HG03025 (cell line): Measurements from ENCODE around the gene NEURL1.

Experiments
- ATAC-seq: cut with Tn5 transposase; IDR thresholded peaks from one replicate; pipeline ENCODE4 v1.9.1; 2021; ENCODE audit warnings: mild to moderate bottlenecking, moderate library complexity; ENCODE audit not compliant: unreplicated experiment, low FRiP score

NEURL1 gene

DNA sequence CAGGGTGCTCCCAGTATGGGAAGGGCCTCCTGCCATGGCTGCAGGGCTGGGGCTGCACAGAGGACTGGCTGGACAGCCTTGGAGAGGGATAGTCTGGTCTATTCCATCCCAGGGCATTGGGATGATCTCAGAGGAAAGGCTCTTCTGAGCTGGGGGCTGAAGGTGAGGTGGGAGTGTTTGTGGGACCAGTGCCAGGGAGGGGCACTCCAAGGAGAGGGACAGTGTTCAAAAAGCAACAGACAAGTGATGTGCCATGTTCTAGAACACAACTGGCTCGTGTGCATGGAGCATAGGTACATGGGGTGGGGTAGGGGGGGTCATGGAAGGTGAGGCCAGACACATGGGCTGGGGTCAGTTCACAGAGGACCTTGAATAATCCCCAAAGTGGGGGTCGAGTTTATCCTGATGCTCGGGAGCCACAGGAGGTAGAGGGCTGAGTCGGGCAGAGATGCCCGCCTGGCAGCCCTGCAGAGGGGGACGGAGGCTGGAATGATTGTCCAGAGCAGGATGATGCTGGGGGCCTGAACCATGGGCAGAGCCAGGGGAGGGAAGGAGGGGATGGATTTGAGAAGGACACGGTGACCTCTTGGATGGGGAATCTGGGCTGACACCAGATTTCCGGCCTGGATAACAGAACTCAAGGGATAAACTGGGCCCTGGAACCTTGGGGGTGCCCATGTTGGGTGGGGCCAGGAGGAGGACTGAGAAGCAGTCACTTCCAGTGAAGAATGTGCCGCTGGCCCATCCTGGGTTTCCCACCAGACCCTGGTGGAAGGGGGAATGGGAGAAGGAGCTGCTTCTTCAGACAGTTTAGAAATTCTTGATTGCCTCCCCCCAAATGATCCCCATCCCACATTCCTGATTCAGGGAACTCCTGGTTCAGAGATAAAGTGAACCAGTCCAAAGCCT is 50.4 kb downstream of the NEURL1 start:
- no peak for ATAC-seq

DNA sequence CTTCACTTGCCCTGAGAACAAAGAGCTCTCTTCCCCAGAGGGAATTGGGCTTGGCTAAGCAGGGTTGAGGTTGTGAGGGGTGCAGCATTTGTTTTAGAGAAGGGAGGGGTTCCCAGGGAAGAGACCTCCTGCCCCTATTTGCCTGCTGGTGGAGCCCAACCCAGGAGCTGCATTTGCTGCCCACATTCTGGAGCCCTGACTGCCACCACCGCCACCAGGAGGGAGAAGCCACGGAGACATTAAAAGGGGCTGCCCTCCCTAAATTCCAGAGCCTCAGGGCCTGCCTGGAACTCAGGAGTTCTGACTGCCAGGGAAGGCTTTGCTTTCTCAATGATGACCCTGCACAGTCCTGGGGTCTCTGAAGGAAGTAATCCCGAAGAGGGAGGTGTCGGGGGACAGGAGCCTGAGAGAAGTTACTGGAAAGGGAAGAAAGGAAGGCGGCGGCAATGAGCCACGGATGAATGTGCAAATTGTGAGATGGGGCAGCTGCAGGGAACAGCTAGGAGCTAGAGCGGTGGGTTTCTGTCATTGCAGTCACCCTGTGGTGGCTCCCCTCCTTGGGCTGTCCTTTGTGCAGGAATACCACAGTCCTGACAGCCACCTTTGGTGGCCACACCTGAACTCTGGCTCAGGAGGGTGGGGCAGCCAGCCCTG is 51.3 kb downstream of the NEURL1 start:
- ATAC-seq = no peak

DNA sequence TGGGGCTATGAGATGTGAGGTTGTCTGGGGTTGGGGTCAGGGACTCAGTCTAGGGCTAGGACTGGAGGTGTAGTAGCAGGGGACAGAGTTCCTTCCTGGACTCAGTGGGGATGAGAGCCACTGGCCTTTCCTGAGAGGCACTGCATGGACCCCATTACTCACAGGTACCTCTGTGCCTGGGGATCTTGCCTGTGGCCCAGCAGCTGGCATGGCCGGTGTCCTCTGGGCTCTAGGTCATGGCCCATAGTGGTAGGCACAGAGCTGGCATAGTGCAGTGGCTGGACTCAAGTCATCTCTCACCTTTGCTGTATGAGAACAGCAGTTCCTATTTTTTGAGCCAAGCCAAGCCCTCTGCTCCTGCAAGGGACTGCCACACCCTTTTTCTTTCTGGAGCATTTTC is 51.9 kb downstream of the NEURL1 start:
- no peak for ATAC-seq

DNA sequence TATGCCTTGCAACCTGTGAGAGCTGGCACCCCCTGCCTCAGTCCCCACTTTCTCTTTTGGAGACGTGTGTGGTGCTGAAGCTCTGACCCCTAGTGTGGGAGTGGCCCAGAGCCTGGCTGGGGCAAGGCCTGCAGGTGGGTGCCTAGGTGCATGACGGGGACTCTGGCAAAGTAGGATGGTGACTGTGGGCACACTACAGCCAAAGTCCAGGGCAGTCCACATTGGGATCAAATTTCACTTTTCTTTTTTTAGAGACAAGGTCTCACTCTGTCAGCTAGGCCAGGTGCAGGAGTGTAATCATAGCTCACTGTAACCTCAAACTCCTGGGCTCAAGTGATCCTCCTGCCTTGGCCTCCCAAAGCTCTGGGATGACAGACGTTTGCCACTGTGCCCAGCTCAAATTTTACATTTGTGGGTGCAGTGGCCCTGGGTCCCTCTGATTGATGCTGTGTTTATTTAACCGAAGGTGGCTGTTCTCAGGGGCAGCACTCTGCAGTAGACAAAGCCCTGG is 52.3 kb downstream of the NEURL1 start:
- ATAC-seq = no peak

DNA sequence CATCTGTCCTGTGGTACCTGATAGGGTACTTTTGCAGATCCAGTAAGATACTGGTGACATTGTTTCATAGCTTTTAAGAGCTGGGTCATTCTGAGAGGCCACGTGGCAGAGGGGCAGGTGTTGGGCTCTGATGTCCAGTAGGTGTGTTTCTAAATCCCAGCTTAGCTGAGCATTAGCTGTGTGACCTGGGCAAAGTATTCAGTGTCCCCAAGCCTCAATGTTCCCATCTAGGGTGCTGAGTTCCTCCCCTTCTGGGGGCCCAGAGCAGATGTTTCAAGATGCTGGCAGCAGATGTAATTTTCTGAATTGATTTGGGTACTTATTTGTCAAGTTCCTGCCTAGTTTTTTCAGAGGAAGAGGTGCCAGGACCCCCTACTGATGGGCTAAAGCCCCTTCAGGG is 52.9 kb downstream of the NEURL1 start:
- no peak for ATAC-seq

DNA sequence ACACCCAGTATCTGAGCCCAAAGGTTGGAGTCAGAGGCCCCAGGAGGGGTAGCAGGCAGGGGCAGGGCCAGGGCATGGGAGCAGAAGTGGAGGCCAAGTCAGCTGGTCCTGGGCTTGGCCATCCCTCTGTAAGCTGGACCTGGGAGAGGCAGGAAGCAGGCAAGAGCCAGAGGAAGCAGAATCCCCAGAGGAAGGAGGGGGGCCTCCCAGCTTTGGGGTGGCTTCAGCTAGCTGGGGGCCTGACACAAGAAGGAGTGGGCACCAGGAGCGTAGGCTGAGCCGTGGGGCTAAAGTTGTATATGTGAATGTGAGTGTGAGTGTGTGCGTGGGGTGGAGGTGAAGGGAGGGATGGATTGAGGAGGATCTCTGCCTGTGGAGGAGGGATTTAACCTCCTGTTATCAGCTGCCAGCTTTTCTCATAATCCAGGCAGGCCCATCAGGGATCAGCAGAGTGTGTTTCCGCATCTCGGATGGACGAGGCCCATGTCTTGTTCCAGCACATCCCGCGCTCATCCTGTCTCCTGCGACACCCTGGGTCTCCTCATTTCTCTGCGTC is 54.0 kb downstream of the NEURL1 start:
- no peak for ATAC-seq

DNA sequence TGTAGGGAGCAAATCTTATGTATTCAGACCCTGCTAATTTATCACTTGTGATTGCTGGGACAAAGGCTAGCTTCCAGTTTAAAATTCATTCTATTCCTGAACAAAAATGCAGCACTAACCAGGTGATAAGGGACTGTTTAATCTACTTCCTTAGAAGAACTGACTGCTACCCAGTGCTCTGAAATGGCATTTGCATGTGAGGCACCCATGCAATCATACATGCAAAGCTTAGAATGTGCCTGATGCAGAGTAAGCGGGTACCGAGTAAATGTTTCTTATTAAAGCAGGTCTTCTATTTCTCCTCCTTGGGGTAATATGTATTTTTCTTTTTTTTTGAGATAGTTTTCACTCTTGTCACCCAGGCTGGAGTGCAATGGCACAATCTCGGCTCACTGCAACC is 54.5 kb downstream of the NEURL1 start:
- ATAC-seq = no peak

DNA sequence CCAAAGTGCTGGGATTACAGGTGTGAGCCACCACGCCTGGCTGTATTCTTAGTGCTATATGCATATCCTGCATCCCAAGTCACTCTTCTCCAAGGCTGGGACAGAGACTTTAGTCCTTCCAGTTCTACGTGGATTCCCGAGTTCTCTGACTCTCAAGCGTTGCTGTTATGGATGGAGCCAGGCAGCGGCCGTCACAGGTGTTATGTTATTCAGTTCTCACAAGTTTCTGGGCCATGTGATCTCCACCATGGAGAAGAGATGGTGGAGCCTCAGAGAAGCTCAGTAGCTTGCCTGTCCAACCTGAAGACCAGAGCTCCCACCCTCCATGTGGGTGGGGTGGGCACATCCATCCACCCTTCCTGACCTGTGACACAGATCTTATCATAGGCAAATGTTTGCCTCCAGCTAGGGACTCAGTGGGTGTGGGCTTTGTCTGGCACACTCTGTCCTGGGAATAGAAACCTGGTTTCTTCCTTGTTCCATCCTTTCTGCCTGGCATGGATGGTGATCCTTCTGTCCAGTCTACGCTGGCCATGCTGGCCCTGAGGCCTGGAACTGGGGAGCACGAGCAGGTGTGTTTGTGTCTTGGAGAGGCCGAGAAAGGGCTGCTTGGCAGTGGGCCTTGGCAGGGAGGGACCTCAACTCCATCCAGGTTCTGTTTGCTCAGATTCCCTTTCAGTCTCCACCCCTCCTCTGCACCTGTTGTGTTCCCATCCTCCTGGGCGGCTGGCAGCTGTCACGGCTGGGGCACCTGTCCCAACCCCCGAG is 55.3 kb downstream of the NEURL1 start:
- ATAC-seq = no peak

DNA sequence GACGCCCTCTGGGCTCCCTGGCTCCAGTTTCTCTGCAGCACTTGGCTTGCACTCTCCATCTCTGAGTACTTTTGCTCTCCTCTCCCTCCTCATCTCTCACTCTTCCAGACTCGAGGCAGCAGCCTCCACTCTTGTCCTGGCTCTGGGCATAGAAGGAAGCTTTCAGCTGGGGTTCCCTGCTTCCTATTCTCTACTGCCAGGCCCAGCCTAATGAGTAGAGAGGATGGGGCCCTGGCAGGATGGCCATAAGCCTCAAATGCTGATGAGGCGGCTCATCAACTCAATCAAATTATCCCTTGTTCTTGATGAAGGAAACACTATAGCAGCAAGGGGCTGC is 55.8 kb downstream of the NEURL1 start:
- ATAC-seq = no peak

DNA sequence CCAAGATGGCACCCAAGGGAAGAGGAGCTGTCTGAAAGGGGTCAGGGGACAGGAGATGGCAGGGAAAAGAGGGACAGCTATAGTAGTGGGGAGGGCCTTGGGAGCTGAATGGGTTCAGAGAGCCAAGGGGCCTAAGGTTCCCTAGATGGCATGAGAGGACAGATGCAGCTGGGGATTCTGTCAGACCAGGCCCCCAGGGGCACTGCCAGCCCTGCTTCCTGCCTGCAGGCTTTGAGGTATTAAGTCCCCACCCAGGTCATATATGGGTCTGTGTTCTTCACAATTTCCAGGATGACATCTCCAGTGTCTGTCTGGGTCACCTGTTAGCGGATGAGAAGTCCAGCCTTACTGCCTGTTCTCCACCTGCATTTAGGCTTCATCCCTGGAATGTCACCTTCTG is 56.7 kb downstream of the NEURL1 start:
- no peak for ATAC-seq

DNA sequence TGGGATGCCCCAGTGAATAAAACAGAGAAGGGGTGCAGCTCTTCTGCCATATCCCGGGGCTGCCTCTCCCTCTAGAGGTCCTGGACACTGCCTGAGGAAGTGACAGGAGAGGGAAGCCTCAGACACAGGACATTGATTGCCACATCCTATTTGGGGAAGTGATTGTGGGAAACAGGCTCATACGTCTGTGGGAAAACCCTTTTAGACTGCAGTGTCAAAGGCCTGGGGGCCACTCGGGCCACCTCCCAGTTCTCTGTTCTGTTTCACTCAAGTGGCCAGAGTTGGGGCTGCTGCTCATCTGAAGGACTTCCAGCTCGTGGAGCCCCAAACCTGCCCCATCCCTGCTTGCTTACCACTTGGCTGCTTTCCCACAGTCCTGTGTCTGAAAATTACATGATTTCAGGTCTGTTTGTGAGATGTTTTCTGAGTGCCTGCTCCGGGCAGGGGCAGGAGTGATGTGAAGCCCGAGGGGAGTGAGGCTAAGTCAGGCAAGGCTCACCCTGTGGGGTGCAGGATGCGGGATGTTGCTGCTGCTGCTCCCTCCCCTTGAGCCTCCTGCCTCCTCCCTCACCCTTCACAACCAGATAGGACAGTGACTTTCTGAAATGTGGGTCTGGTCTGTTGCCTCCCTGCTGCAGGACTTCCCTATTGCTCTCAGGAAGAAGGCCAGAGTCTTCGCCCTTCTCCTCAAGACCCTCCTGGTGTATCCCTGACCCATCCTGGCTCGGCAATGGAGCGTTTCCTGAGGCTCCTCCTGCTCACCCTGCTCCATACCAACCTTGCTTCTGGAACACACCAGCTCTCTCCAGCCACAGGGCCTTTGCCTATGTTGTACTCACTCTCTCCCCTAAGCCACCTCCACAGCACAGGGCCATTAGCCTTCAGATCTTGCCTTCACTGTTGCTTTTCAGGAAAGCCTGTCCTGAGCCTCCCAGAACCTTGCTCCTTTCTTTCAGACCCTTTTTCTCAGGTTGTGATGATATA is 58.4 kb downstream of the NEURL1 start:
- ATAC-seq = no peak

DNA sequence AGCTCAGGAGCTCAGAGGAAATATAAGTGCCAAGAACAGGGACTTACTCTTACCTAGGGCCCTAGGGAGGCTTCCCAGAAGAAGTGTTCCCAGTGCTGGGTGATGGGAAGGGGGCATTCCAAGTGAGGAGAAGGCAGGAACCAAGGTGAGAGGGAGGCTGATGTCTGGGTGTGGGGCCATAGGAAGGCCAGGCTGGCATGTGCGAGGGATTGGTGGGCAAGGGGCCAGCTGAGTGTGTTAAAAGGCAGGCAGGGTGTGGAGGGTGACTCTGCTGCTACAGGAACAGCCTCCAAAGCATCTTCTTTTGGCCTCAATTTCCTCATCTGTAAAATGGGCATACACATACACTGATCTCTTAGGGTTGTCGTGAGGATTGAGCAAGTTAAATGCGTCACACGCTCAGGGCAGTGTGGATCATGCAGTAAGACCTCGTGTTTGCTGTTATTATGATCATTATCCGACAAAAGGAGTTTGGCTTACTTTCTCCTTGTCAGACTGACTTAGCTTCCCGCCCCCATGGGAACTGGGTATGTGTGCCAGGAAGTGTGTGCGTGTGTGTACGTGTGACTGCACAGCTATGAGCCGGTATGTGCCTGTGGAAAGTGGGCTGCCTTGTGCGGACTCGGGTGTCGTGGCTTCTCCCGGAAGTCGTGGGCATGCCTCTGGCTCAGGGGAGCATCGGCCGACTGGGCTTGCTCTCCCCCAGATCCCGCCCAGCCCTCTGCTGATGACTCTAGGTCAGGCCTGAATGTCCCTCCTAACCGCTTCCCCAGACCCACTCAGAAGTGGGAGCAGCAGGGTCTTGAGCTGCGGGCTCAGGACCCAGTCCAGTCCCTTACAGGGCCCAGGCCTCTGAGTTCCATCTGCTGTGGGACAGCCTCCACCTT is 59.6 kb downstream of the NEURL1 start:
- no peak for ATAC-seq

DNA sequence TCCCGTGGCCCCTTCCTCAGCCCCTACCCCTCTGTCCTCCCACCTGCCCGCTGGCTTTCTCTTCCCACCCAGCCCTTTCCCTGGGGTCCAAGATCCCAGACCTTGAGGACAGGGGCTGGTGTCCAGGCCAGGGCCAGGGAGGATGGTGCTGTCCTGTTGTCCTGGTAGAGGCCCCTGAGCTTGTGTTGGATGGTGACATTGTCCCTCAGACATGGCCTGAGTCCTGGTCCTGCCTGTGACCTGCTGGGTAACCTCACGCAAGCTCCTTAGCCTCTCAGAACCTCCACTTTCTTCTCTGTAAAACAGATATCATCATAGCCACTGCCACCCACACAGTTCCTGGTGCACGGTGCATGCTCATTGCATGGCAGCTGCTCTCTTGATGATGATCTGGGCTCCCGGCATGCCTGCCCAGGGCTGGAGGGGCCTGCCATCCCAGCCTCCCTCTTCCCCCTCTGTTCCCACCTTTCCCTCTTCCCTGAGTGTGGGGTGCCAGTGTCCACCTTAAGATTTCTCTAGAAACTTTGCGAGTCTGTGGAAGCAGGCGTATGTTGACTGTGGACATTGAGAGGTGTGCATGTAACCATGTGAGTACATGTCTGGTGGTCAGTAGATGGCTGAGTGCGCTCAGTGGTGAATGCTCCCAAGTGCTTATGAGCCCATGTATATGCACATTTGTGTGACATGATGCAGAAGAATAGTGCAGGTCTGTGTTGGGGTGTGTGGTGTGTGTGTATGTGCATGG is 60.4 kb downstream of the NEURL1 start:
- no peak for ATAC-seq

DNA sequence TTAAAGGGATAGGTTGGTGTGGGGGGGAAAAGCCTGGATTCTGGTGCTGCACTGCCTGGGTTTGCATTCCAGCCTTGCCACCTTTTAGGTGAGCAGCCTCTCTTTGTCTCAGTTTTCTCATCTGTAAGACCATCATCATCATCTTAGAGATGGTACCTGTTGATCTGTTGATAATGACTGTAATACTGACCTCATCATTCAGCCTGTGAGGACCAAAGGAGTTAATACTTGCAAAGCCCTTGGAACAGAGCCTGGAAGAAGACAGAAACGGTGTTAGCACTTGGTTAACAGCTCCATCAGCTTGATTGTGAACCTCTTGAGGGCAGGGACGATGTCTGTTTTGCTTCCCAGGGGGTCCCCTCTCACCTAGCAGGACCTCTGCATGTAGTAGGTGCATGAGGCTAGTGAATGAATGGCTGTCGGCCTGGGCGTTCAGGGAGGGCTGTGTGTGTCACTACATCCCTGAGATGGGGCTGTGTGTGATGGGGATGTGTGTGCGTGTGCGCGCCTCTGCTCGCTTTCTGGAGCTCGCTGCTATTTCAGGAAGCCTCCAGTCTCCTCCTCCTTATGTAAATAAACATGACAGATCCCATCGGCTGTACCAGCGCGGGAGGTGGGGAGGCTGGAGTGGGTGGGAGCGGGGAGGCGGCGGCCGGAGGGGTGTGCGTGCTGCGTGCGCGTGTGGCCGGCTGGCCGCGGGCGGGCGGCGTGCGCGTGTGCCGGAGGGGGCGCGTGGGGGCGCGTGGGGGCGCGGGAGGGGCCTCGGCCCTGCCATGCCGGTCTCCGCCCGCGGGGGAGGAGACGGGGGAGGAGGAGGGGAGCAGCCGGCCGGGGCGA is 61.2 kb downstream of the NEURL1 start:
- ATAC-seq = no peak

DNA sequence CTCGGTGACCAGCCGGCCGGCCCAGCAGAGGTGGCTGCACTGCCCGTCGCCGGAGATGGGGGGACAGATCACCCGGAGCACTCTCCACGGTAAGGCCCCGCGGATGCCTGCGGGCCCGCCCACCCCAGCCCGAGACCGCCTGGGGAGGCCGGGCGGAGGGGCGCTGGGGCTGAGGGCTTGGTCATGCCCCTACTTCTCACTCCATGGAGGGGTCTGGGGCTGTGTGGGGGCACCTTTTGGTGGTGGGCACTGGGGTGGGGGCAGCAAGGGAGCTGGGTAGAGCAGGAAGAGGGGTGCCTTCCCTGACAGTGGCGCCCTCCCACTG is 61.8 kb downstream of the NEURL1 start:
- ATAC-seq = no peak

DNA sequence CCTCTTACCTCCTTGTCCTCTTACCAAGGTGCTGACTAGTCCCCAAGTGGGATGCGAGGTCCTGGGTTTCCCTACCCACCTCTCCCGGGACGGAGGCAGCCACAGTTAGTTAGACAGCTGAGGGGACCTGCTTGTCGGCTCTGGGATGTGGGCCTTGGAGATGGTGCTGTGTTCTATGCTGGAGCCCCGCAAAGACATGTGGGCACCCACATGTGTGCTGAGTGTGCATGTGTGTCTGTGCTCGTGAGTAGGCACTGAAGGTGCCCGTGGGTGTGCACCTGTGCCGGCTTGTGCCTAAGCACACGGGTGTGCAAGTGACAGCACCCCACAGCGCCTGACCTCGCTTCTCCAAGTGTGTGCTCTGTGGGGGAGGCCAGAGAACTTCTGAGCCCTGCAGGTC is 62.2 kb downstream of the NEURL1 start:
- ATAC-seq = no peak

DNA sequence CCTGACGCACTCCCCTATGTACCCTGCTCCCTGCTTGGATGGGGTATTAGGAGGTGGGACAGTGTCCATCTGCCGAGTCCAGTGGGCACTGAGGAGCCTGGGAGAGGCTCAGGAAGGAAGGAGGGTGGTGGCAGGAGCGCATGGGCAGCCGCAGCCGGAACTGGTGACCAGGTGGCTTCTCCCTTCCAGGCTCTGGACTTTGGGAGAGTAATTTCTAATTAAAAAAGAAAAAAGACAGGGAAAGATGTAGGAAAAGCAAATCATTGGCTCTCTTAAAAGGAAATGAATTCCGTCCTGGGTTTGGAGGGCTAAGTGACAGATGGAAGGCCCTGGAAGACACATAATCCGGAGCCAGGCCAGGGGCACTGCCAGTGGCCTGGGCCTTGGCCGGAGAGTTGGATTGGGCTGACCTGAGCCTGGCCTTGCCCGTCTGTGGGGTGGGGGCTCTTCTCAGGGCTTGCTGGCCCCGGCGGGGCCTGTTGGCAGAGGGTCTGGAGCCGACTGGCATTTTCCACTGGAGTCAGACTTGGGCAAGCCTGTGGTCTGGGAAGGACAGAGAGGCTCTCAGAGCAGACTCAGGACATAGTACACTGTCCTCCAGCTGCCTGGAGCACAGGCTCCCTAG is 63.0 kb downstream of the NEURL1 start:
- no peak for ATAC-seq
